ENCODE results near the gene PROS1. TPM values are rescaled to one million over a fixed set of nuclear protein-coding genes. Genes with fewer than 3 reads are reported as not detected.
A peak's percentile ranks its signal among the peaks of the same experiment; 100 is the strongest.

PROS1 gene
- polyA plus RNA-seq, 1 donor from 2014 or later: 2.8 TPM

DNA sequence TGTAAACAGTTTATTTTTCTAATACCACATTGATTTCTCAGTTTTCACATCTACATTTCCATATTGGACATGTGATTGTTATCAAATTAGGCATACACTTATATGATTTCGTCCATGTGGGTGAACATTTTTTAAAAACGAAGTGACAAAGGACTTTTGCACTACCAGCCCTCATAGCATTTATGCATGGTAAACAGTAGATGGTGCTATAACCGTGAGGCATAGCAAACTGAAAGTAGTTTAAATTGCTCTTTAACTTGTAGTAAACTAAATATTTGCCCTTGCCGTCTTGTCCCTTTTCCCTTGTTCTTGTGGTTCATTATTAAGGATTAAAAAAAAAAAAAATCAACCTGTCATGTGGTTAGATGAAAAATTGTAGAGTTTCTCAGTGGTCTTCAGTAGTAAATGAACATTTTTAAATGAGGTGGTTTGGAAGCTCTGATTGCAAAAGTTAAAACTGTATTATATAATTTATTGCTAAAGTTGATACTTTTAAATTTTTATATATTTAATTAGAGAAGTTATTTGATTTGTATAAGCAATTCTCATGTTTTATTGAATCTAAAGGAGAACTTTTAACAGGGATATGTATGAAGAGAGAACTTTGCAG lies 30.7 kb upstream of the PROS1 start:
- no peaks in the 10 kb centered on the region for H4K20me1 ChIP-seq (ENCODE audit: insufficient read depth)
- no peak overlapping the region for H3K4me3 ChIP-seq (ENCODE audit: low read length)
- H3K9ac ChIP-seq (ENCODE audit: low read length): no peak overlapping the region
- H2AFZ ChIP-seq (ENCODE audit: low read depth, low read length): no peak overlapping the region
- no peaks in the 10 kb centered on the region for H3F3A ChIP-seq (ENCODE audit: insufficient read depth, low read length, poor library complexity, severe bottlenecking)
- TF ChIP-seq RAD21 (conservative IDR thresholded peaks at IDR 0.05) (peak; percentile 70), EP300 (conservative IDR thresholded peaks at IDR 0.05; ENCODE audit: poor library complexity, severe bottlenecking) (no peak), MXI1 (conservative IDR thresholded peaks at IDR 0.05; ENCODE audit: poor library complexity, severe bottlenecking) (no peak), SMC3 (conservative IDR thresholded peaks at IDR 0.05; ENCODE audit: poor library complexity) (peak; percentile 65), EZH2 (IDR thresholded peaks at IDR 0.05; ENCODE audit: borderline replicate concordance, insufficient read depth, low read length, poor library complexity, severe bottlenecking) (no peak), TAF1 (IDR thresholded peaks at IDR 0.05; ENCODE audit: low read depth) (no peak), POLR2AphosphoS5 (IDR thresholded peaks at IDR 0.05) (no peak)
- TF ChIP-seq, protein P1, sequence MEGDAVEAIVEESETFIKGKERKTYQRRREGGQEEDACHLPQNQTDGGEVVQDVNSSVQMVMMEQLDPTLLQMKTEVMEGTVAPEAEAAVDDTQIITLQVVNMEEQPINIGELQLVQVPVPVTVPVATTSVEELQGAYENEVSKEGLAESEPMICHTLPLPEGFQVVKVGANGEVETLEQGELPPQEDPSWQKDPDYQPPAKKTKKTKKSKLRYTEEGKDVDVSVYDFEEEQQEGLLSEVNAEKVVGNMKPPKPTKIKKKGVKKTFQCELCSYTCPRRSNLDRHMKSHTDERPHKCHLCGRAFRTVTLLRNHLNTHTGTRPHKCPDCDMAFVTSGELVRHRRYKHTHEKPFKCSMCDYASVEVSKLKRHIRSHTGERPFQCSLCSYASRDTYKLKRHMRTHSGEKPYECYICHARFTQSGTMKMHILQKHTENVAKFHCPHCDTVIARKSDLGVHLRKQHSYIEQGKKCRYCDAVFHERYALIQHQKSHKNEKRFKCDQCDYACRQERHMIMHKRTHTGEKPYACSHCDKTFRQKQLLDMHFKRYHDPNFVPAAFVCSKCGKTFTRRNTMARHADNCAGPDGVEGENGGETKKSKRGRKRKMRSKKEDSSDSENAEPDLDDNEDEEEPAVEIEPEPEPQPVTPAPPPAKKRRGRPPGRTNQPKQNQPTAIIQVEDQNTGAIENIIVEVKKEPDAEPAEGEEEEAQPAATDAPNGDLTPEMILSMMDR (IDR thresholded peaks at IDR 0.05; ENCODE audit: poor library complexity, severe bottlenecking): peak; percentile 79
- no peaks in the 10 kb centered on the region for H3K27me3 ChIP-seq (ENCODE audit: insufficient read depth, low read depth, low read length)
- H3K36me3 ChIP-seq (ENCODE audit: insufficient read depth, low read length): no peaks in the 10 kb centered on the region
- no peaks in the 10 kb centered on the region for H3K9me2 ChIP-seq (ENCODE audit: insufficient read depth, low read length)
- H3K79me2 ChIP-seq (replicated peaks; ENCODE audit: insufficient read depth, low read length): no peaks in the 10 kb centered on the region
- no peaks in the 10 kb centered on the region for H3K9me3 ChIP-seq (ENCODE audit: low read length)
- no peak overlapping the region for H3K27ac ChIP-seq (ENCODE audit: low read length)
- no peak overlapping the region for H3K4me2 ChIP-seq (ENCODE audit: low read length)

DNA sequence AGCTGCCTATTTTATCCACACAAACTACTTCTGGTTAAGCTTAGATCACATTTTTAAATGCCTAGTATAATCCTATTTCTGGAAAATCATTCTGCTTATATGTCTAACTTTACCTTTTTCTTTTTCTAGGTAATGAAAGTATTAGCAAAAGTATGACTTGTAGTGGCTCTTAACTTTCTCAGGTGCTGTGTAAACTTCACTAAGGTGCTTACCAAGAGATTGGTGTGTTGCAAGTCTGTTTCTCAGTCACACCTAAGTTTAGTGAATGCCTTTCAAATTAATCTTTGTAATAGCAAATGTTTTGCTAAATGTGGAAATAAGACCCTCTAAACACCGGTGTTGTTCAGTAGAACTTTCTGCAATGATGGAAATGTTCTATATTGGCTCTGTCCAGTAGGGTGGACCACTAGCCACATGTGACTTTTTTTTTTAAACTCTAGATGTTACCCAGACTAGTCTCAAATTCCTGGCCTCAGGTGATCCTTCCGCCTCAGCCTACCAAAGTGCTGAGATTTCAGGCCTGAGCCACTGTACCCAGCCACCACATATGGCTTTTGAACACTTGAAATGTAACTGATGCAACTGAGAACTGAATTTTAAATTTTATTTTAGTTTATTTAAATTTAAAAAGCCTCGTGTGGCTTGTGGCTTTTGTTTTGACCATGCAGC lies 28.3 kb upstream of the PROS1 start:
- Histone ChIP-seq H2AFZ (ENCODE audit: low read depth, low read length) (no peak overlapping the region), H4K20me1 (ENCODE audit: insufficient read depth) (no peaks in the 10 kb centered on the region), H3K4me2 (ENCODE audit: low read length) (no peak overlapping the region), H3K9me3 (ENCODE audit: low read length) (no peaks in the 10 kb centered on the region), H3K9ac (ENCODE audit: low read length) (no peak overlapping the region), H3K27me3 (ENCODE audit: insufficient read depth, low read depth, low read length) (no peaks in the 10 kb centered on the region), H3K79me2 (replicated peaks; ENCODE audit: insufficient read depth, low read length) (no peaks in the 10 kb centered on the region), H3K27ac (ENCODE audit: low read length) (no peak overlapping the region), H3K36me3 (ENCODE audit: insufficient read depth, low read length) (no peaks in the 10 kb centered on the region), H3K4me3 (ENCODE audit: low read length) (no peak overlapping the region), H3K9me2 (ENCODE audit: insufficient read depth, low read length) (no peaks in the 10 kb centered on the region), H3F3A (ENCODE audit: insufficient read depth, low read length, poor library complexity, severe bottlenecking) (no peaks in the 10 kb centered on the region)
- no peak for TF ChIP-seq MXI1 (conservative IDR thresholded peaks at IDR 0.05; ENCODE audit: poor library complexity, severe bottlenecking)
- TF ChIP-seq TAF1 (IDR thresholded peaks at IDR 0.05; ENCODE audit: low read depth): no peak
- TF ChIP-seq, protein P2, sequence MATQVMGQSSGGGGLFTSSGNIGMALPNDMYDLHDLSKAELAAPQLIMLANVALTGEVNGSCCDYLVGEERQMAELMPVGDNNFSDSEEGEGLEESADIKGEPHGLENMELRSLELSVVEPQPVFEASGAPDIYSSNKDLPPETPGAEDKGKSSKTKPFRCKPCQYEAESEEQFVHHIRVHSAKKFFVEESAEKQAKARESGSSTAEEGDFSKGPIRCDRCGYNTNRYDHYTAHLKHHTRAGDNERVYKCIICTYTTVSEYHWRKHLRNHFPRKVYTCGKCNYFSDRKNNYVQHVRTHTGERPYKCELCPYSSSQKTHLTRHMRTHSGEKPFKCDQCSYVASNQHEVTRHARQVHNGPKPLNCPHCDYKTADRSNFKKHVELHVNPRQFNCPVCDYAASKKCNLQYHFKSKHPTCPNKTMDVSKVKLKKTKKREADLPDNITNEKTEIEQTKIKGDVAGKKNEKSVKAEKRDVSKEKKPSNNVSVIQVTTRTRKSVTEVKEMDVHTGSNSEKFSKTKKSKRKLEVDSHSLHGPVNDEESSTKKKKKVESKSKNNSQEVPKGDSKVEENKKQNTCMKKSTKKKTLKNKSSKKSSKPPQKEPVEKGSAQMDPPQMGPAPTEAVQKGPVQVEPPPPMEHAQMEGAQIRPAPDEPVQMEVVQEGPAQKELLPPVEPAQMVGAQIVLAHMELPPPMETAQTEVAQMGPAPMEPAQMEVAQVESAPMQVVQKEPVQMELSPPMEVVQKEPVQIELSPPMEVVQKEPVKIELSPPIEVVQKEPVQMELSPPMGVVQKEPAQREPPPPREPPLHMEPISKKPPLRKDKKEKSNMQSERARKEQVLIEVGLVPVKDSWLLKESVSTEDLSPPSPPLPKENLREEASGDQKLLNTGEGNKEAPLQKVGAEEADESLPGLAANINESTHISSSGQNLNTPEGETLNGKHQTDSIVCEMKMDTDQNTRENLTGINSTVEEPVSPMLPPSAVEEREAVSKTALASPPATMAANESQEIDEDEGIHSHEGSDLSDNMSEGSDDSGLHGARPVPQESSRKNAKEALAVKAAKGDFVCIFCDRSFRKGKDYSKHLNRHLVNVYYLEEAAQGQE (IDR thresholded peaks at IDR 0.05; ENCODE audit: borderline replicate concordance): no peak
- TF ChIP-seq, protein P1 (IDR thresholded peaks at IDR 0.05; ENCODE audit: poor library complexity, severe bottlenecking): no peak

Measured in neural cell (in vitro differentiated cells).